SH-SY5Y (cell line): ENCODE data around the gene SORBS2.

Experiments
- GATA2 ChIP-seq: IDR thresholded peaks from 2 replicates; pipeline ENCODE4 v1.6.1; 2011; ENCODE audit warnings: mild to moderate bottlenecking, low read depth, low read length
- GATA3 ChIP-seq: IDR thresholded peaks from 2 replicates; pipeline ENCODE4 v1.6.1; 2011; ENCODE audit warnings: low read depth, mild to moderate bottlenecking, low read length, moderate library complexity

GRCh38 chr4:185809121-185809520 is 2.9 kb downstream of the SORBS2 start:
- TF ChIP-seq GATA2 (no peak), GATA3 (no peak)
